Immature natural killer cell (primary cell): ENCODE data around the gene FBN1. TPM values are rescaled to one million over a fixed set of nuclear protein-coding genes. Genes with fewer than 3 reads are reported as not detected.

Experiments used
- DNase-seq, 3 donors: peaks; one replicate each; pipeline ENCODE4 v3.0.0; 2022; ENCODE audit warnings: mixed read lengths in 1 of 3
- H3K27ac Mint-ChIP-seq, 6 donors: one replicate each; pipeline ENCODE4 v1.8.0; 2020; ENCODE audit warnings: mixed read lengths in 6 of 6, mild to moderate bottlenecking in 5 of 6, inconsistent platforms in 4 of 6, moderate library complexity in 3 of 6
- H3K27me3 Mint-ChIP-seq, 3 donors: one replicate each; pipeline ENCODE4 v1.8.0; 2020 to 2021; ENCODE audit warnings: low read depth in 3 of 3, mild to moderate bottlenecking in 3 of 3, mixed read lengths in 3 of 3, moderate library complexity in 3 of 3, inconsistent platforms in 1 of 3
- H3K36me3 Mint-ChIP-seq, 3 donors: one replicate each; pipeline ENCODE4 v1.8.0; 2020; ENCODE audit warnings: mixed read lengths in 3 of 3, inconsistent platforms in 2 of 3, mild to moderate bottlenecking in 2 of 3
- H3K4me1 Mint-ChIP-seq, 2 donors: one replicate each; pipeline ENCODE4 v1.8.0; 2020; ENCODE audit warnings: inconsistent platforms in 2 of 2, mild to moderate bottlenecking in 2 of 2, mixed read lengths in 2 of 2, moderate library complexity in 1 of 2
- H3K4me3 Mint-ChIP-seq, 5 donors: one replicate each; pipeline ENCODE4 v1.8.0; 2020; ENCODE audit warnings: mild to moderate bottlenecking in 5 of 5, mixed read lengths in 5 of 5, inconsistent platforms in 3 of 5, moderate library complexity in 3 of 5
- H3K9me3 Mint-ChIP-seq, 6 donors: one replicate each; pipeline ENCODE4 v1.8.0; 2020; ENCODE audit warnings: mild to moderate bottlenecking in 6 of 6, mixed read lengths in 6 of 6, inconsistent platforms in 4 of 6, moderate library complexity in 3 of 6
- polyA plus RNA-seq, 3 donors: library from polyadenylated mRNA; unstranded; fragments of 300-500 nt; fragmentation: Illumina TruSeq; gene quantifications; one replicate each; pipeline ENCODE4 v1.2.3, GENCODE V29; 2021

FBN1 gene
- polyA plus RNA-seq, 3 donors from 2014 or later = 0.22 TPM; not detected in 2

DNA sequence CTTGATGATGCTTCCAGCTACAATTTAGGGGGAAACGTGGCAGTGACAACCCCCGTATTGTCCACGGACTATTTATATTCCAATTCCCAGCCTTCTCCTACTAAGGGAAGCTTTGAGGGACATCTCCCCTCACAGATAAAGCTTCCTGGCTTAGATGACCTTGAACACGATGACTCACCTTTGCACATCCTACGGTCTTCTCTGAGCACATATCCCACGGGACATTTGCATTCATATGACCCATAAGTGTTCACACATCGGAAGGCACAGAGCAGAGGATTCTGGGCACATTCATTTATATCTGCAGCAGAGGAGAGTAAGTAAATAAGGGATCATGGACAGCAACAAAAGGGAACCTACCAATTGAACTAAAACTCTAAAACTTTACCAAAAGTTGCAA, 212.8 kb downstream of the FBN1 start:
- H3K4me3 Mint-ChIP-seq = no peak overlapping the region
- H3K4me1 Mint-ChIP-seq = no peaks in the 10 kb centered on the region
- H3K36me3 Mint-ChIP-seq = no peaks in the 10 kb centered on the region
- no peak for DNase-seq
- H3K27ac Mint-ChIP-seq = no peak overlapping the region
- peaks cover 0 to 2% (median 2%) of the 10 kb centered on the region in 3 donors for H3K27me3 Mint-ChIP-seq
- H3K9me3 Mint-ChIP-seq = peaks cover 0 to 2% (median 0%) of the 10 kb centered on the region in 6 donors

DNA sequence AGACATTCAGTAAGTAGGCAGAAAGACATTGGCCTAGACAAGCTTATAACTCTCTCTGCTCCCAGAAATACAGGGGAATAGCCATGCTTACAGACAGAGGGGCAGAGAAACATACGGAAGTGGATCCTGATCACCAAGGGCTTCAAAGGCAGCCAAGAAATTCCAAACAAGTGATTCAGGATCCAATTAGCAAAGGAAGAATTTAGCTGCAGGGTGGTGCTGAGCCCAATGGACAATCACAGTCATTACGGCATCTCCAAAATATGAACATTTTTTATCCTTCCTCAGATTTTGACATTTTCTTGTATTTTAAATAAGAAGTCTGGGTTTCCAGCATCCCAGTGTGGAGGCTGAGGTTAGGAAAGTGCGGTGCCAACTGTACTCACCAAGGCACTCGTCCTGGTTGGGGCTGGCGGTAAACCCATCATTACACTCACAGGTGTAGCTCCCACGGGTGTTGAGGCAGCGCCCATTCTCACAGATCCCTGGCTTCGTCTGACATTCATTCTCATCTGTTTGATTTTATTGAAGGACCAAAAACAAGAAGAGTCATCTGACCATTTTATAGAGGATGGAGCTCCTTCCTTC, 217.5 kb downstream of the FBN1 start:
- H3K9me3 Mint-ChIP-seq = peaks cover 0 to 4% (median 0%) of the 10 kb centered on the region in 6 donors
- H3K4me1 Mint-ChIP-seq = no peaks in the 10 kb centered on the region
- peaks cover 0 to 4% (median 0%) of the 10 kb centered on the region in 3 donors for H3K27me3 Mint-ChIP-seq
- no peak for DNase-seq
- peaks cover 0 to 5% (median 0%) of the 10 kb centered on the region in 3 donors for H3K36me3 Mint-ChIP-seq
- no peak overlapping the region for H3K27ac Mint-ChIP-seq
- H3K4me3 Mint-ChIP-seq = no peak overlapping the region

DNA sequence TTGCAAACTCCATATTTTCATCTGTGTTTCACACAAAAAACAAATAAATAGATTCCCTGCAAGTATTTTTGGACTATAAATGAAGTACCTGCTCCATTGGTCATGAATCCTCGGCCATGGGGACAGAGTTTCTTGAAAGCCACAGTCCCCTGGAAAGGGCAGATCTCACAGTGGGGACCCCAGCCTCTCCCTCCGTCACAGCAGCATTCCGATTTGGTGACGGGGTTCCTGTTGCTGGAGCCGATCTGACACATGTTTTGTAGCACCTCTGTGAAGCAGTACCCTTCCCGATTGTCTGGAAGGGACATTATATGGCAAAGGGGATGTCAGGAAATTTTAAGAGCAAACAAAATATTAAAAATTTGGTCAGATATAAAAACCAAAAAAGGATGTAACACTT, 218.0 kb downstream of the FBN1 start:
- DNase-seq = no peak
- peaks cover 0 to 4% (median 0%) of the 10 kb centered on the region in 6 donors for H3K9me3 Mint-ChIP-seq
- peaks cover 0 to 5% (median 0%) of the 10 kb centered on the region in 3 donors for H3K36me3 Mint-ChIP-seq
- H3K4me3 Mint-ChIP-seq = no peak overlapping the region
- H3K27me3 Mint-ChIP-seq = peaks cover 0 to 4% (median 0%) of the 10 kb centered on the region in 3 donors
- H3K4me1 Mint-ChIP-seq = no peaks in the 10 kb centered on the region
- no peak overlapping the region for H3K27ac Mint-ChIP-seq

DNA sequence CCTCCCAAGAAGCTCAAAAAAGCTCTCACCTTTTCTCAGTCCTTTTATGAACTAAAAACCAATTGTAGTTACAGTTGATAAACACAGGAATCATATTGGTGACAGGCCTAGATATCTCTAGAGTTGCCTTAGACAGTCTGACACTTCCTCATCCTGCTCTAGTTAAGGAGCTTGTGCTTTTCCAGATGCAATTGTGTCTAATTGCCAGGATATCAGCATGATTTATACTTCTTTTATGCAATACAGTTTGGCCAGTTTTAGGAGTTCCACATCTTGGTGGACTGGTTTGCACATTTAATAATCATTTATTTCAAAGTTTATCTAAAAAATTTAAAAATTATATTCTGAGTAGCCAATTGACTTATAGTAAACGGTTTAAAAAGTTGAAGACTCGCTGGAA, 218.6 kb downstream of the FBN1 start:
- H3K9me3 Mint-ChIP-seq = peaks cover 0 to 4% (median 0%) of the 10 kb centered on the region in 6 donors
- H3K27ac Mint-ChIP-seq = no peak overlapping the region
- no peak for DNase-seq
- H3K27me3 Mint-ChIP-seq = peaks cover 0 to 4% (median 0%) of the 10 kb centered on the region in 3 donors
- no peak overlapping the region for H3K4me3 Mint-ChIP-seq
- H3K4me1 Mint-ChIP-seq = no peaks in the 10 kb centered on the region
- peaks cover 0 to 5% (median 0%) of the 10 kb centered on the region in 3 donors for H3K36me3 Mint-ChIP-seq

DNA sequence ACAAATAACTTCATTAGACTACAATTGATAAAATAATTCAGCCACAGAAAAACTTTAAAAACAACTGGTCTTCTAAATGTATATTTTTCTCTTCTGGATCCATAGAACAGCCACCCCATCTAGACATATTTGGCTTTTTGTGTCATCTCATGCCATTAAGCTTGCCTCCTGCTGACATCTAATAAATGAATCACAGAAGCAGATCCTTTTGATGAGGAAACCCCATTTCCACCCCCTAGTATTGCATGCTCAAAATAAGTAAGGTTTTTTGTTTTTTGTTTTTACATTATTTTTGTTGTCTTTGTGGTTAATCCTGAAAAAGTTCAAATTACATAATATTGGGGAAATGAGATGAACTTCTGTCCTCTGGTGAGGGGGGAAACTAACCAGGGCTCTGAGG, 219.5 kb downstream of the FBN1 start:
- Mint-ChIP-seq H3K4me1 (no peaks in the 10 kb centered on the region), H3K27ac (no peak overlapping the region), H3K27me3 (peaks cover 0 to 4% (median 0%) of the 10 kb centered on the region in 3 donors), H3K36me3 (peaks cover 0 to 5% (median 0%) of the 10 kb centered on the region in 3 donors), H3K4me3 (no peak overlapping the region), H3K9me3 (peaks cover 0 to 4% (median 0%) of the 10 kb centered on the region in 6 donors)
- no peak for DNase-seq

DNA sequence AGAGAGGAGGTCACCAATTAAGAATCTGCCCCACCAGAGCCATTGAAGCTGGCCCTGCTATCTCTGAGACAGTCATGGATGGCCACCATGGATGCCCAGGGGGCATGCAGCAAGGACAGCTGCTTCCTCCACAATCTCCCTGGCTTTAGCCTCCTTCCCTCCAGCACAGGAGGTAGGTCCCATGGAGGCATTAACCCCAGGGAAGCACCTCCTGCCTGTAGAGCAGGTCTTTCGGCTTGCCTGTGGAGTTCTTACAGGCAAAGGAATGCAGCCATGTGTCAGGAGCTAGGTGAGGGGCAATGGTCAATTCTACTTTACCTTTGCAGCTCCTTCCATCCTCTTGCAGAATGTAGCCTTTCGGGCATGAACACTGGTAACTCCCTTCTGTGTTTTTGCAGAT, 220.5 kb downstream of the FBN1 start:
- H3K27ac Mint-ChIP-seq = no peak overlapping the region
- H3K9me3 Mint-ChIP-seq = peaks cover 0 to 2% (median 0%) of the 10 kb centered on the region in 6 donors
- H3K36me3 Mint-ChIP-seq = peaks cover 0 to 5% (median 0%) of the 10 kb centered on the region in 3 donors
- H3K4me1 Mint-ChIP-seq = no peaks in the 10 kb centered on the region
- H3K4me3 Mint-ChIP-seq = no peak overlapping the region
- no peak for DNase-seq
- H3K27me3 Mint-ChIP-seq = peaks cover 0 to 4% (median 0%) of the 10 kb centered on the region in 3 donors

DNA sequence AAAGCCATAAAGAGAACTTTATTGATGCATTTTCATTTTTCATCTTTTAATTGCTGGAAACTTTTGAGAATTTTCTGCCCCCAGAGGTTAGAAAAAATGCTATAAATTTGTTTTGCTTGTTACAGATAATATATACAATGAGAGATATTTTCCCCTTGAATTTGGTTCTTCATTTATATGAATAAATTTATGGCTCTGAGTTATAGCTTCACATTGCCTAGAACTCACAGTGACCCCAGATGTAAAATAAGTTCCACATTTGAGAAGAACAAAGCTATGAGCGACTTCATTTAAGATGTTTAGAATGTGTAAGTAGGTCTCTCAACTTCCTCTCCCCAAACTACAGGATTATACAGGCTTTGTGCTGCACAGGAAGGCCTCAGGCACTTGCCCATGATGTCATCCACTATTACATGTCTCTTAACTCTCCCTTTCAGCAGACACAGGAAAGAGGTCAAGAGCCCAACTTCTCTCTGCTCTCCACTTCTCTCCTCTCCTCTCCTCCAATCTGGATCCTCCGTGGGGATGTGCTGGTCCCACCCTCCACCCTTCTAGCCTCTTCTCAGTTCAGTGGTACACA, 221.5 kb downstream of the FBN1 start:
- peaks cover 0 to 5% (median 0%) of the 10 kb centered on the region in 3 donors for H3K36me3 Mint-ChIP-seq
- H3K27ac Mint-ChIP-seq = no peak overlapping the region
- peaks cover 0 to 2% (median 0%) of the 10 kb centered on the region in 6 donors for H3K9me3 Mint-ChIP-seq
- peaks cover 0 to 4% (median 0%) of the 10 kb centered on the region in 3 donors for H3K27me3 Mint-ChIP-seq
- no peak for DNase-seq
- no peak overlapping the region for H3K4me3 Mint-ChIP-seq
- H3K4me1 Mint-ChIP-seq = no peaks in the 10 kb centered on the region

DNA sequence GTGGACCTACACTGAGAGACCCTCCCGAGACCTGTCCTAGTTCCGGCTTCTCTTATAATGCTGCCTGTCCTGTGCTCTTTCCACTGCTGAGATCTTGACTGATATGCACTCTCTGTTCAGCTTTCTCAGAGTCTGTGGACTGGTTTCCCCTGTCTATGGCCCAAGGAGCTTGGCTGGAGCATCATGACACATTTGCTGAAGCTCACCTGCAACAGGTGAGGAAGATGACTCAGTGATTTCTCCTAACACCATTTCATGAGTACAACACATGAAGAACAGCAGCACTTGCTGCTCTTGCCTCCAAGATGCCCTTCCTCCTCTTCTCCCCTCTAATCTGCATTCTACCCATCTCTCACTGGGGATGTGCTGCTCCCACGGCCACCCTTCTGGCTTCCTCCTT, 222.2 kb downstream of the FBN1 start:
- no peak overlapping the region for H3K27ac Mint-ChIP-seq
- no peak for DNase-seq
- H3K4me1 Mint-ChIP-seq = no peaks in the 10 kb centered on the region

DNA sequence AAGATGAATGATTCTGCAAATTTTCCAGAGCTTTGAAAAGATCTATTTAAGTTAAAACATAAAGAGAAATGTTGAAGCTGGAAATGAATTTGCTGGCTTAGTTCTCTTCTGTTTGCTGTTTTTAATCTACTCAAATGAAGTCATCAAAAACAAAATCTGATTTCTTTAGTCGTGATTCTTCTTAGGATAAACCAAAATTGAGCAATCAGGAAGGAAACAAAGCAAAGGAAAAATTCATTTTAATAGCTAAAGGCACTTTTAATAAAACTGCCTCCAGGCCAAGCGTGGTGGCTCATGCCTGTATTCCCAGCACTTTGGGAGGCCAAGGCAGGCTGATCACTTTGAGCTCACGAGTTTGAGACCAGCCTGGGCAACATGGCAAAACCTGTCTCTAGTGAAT, 223.1 kb downstream of the FBN1 start:
- Mint-ChIP-seq H3K27ac (no peak overlapping the region), H3K4me1 (no peaks in the 10 kb centered on the region), H3K36me3 (peaks cover 0 to 5% (median 0%) of the 10 kb centered on the region in 3 donors), H3K9me3 (peaks cover 0 to 2% (median 0%) of the 10 kb centered on the region in 6 donors), H3K4me3 (no peak overlapping the region), H3K27me3 (peaks cover 0 to 3% (median 2%) of the 10 kb centered on the region in 3 donors)
- no peak for DNase-seq

More for the DNA sequence above, 222.2 kb downstream of the FBN1 start:
- H3K36me3 Mint-ChIP-seq = peaks cover 0 to 5% (median 0%) of the 10 kb centered on the region in 3 donors
- H3K27me3 Mint-ChIP-seq = peaks cover 0 to 3% (median 0%) of the 10 kb centered on the region in 3 donors
- peaks cover 0 to 2% (median 0%) of the 10 kb centered on the region in 6 donors for H3K9me3 Mint-ChIP-seq
- H3K4me3 Mint-ChIP-seq = no peak overlapping the region

DNA sequence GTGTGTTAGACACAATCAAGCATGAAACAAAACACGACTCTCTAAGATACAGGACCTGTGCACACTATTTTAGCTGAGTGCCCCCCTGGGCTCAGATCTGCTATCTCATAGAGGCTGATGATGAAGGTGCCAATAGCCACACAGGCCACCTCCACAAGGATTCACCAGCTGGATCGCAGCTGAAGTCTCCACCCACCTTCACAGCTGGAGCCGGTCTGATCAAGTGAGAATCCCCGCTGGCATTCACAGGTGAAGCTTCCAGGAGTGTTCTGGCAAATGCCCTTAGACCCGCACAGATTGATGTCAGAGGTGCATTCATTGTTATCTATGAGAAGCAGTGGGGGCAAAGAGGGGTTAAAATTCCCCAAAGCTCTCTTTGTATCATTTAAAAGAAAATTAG, 224.1 kb downstream of the FBN1 start:
- no peak for DNase-seq
- H3K27me3 Mint-ChIP-seq = peaks cover 0 to 2% (median 0%) of the 10 kb centered on the region in 3 donors

DNA sequence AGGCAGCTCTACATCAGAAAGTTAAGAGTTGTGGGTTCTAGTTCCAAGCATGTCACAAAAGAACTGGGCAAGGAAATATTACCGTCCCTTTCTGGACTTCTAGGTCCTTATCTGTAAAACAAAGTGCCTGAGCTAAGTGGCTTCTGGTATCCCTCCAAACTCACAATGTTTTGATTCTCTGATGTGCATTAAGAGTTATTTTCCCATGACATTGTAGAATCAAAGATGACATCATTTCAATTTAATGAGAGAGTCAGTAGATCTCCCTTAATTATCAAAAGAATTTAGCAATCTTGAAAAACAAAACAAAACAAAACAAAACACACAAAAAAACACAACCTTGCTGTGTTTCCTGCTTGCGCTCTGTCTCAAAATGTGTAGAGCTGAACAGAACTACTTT, 225.6 kb downstream of the FBN1 start:
- Mint-ChIP-seq H3K9me3 (no peaks in the 10 kb centered on the region), H3K4me3 (no peak overlapping the region), H3K27me3 (peaks cover 0 to 6% (median 2%) of the 10 kb centered on the region in 3 donors), H3K4me1 (no peaks in the 10 kb centered on the region), H3K27ac (no peak overlapping the region), H3K36me3 (no peaks in the 10 kb centered on the region)
- DNase-seq = no peak

More for the DNA sequence above, 224.1 kb downstream of the FBN1 start:
- Mint-ChIP-seq H3K4me1 (no peaks in the 10 kb centered on the region), H3K27ac (no peak overlapping the region), H3K4me3 (no peak overlapping the region), H3K36me3 (no peaks in the 10 kb centered on the region), H3K9me3 (no peaks in the 10 kb centered on the region)

DNA sequence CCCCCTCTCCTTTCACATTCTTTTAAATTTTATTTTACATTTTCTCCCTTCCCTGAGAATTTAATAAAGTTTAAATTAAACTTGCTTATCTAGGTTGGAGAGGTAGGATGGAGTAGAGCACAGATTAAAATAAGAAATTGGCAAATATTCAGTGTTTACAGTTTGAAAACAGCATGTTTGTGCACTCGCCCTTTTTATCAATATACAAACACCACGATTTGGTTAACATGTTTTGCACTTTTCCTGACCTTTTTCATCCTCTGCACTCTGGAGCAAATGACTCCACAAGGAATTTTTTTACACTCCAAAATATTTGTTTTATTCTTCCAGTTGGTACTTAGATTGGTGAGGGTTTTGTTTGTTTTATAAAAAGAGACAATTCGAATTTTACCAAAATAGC, 227.2 kb downstream of the FBN1 start:
- no peaks in the 10 kb centered on the region for H3K4me1 Mint-ChIP-seq
- no peak overlapping the region for H3K27ac Mint-ChIP-seq

DNA sequence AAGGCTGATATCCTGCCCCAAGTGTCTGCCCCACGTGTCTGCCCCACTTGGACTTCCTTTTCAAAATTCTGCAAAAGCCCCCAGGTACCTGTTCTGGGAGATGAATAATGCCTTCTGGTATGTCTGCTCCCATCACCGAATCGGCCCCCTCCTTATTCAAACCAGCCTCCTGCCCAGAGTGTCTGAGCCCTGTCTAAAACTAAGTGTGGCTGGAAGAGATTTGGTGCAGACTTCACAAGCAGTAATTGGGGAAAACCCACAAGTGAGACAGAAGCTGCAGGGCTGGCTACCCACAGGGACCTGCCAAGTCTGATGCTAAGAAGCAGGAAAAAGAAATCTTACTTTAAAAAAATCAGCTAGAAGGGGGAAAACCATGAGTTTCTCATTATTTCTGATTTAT, 229.2 kb downstream of the FBN1 start:
- H3K4me1 Mint-ChIP-seq = no peaks in the 10 kb centered on the region
- no peak for DNase-seq
- H3K27ac Mint-ChIP-seq = no peak overlapping the region
- peaks cover 0 to 6% (median 2%) of the 10 kb centered on the region in 3 donors for H3K27me3 Mint-ChIP-seq
- H3K9me3 Mint-ChIP-seq = no peaks in the 10 kb centered on the region
- H3K36me3 Mint-ChIP-seq = no peaks in the 10 kb centered on the region
- H3K4me3 Mint-ChIP-seq = no peak overlapping the region

More for the DNA sequence above, 227.2 kb downstream of the FBN1 start:
- no peak for DNase-seq
- Mint-ChIP-seq H3K4me3 (no peak overlapping the region), H3K9me3 (no peaks in the 10 kb centered on the region), H3K27me3 (peaks cover 0 to 6% (median 2%) of the 10 kb centered on the region in 3 donors), H3K36me3 (no peaks in the 10 kb centered on the region)

DNA sequence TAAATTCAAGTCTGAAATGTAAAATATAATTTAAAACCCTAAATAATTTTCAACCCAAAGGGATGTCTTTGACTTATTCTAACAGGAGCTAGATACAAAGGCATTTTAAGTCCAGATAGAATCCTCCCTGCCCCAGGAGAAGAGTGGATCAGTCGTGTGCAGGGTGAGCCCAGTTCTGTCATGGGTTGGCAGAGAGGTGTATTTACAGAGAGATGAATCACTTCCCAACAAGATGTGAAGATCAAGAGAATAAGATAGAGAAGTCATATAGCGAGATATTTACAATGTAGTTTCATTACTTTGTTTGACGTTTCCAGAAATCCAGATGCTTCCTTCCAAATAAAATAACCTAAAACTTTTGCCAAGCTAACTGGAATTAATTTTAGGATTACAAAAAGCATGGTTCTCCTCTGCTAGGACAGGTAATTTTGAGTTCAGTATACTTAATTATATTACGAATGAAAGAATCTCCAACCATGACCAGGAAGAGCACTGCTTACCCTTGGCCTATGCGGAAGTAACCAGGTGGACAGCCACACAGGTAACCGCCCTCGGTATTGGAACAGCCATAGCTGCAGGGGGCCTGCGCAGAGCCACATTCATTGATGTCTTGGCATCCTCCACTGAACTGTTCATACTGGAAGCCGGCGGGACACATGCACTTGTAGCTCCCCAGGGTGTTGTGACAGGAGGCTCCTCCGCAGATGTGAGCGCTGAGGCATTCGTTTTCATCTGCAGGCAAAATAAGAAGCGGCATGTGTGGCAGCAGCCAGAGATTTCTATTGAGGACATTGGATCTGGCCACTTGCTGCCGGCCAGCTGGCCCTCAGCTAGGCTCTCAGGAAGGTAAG, 230.2 kb downstream of the FBN1 start:
- no peaks in the 10 kb centered on the region for H3K36me3 Mint-ChIP-seq

More for the DNA sequence above, 230.2 kb downstream of the FBN1 start:
- Mint-ChIP-seq H3K27me3 (peaks cover 0 to 6% (median 2%) of the 10 kb centered on the region in 3 donors), H3K4me1 (no peaks in the 10 kb centered on the region), H3K9me3 (no peaks in the 10 kb centered on the region), H3K4me3 (no peak overlapping the region), H3K27ac (no peak overlapping the region)
- DNase-seq = no peak
